ENCODE data around the gene PEX6.
A peak's percentile ranks its signal among the peaks of the same experiment; 100 is the strongest.

Gene PEX6

DNA sequence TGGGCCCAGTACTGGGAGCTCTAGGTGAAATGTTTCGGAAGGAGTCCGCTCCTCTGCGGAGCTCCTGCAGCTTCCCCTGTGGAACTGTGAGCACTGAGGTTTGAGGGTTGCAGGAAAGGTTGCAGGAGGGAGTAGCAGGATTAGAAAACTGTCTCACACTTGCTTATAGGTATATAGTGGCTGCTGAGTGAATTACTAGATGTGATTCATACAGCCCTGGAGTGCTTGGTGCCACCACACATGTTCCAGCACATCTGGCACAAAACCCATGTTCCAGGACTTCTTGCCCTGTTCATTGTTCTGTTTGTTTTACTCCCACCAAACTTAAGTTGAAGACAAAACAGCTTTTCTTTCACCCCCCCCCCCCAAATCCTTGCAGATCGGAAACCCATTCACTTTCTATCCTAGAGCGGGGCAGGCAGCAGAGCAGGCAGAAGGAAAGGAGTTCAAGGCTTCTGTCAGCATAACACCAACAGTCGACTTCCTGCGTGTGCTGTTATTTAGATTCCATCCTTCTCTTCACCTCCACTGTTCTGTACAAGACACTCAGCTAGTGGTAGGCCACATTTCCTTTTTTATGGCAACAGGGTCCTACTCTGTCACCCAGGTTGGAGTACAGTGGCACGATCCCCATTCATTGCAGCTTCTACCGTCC is 669 bp upstream of the PEX6 start:
- H3K4me1 ChIP-seq (ENCODE audit: control insufficient read depth in 1 of 2, insufficient read depth in 2 of 2, low read length in 2 of 2): peaks cover 19 to 24% of the 10 kb centered on the region in 2 donors
- H3K36me3 ChIP-seq (ENCODE audit: control insufficient read depth in 1 of 2, insufficient read depth in 2 of 2, low read length in 2 of 2): no peaks in the 10 kb centered on the region
- peak overlapping the region; percentile 74 for H3K27ac ChIP-seq (ENCODE audit: low read depth, low read length)
- peak overlapping the region; percentile 45 to 70 for H3K9ac ChIP-seq (ENCODE audit: low read depth in 1 of 2, low read length in 2 of 2)
- H3K27me3 ChIP-seq (ENCODE audit: control insufficient read depth in 1 of 2, insufficient read depth in 2 of 2, low read length in 2 of 2): no peaks in the 10 kb centered on the region
- peak overlapping the region; percentile 68 to 72 for H3K4me3 ChIP-seq (ENCODE audit: low read depth in 1 of 2, low read length in 2 of 2)
- H3K9me3 ChIP-seq (ENCODE audit: control insufficient read depth in 1 of 2, low read length in 2 of 2): no peaks in the 10 kb centered on the region

DNA sequence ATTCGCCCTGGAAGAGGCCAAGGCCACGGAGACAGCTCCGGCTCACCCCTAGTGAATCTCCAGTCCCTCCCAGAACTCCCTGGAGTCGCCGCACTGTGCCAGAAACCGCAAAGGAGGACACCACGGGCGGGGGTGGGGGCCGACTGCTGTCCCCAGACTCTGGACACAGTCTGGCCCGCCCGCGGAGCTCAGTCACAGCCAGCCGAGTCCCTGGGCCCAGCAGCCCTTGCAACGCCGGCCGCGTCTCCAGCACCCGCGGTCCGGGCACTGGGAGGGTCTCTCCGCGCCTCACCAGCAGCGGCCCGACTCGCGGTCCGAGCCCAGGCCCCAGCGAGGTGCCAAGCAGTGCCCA is 518 bp downstream of the PEX6 start:
- Histone ChIP-seq H3K9me3 (ENCODE audit: control insufficient read depth in 1 of 2, low read length in 2 of 2) (no peaks in the 10 kb centered on the region), H3K27me3 (ENCODE audit: control insufficient read depth in 1 of 2, insufficient read depth in 2 of 2, low read length in 2 of 2) (no peaks in the 10 kb centered on the region), H3K4me3 (ENCODE audit: low read depth in 1 of 2, low read length in 2 of 2) (peak overlapping the region; percentile 68 to 72), H3K4me1 (ENCODE audit: control insufficient read depth in 1 of 2, insufficient read depth in 2 of 2, low read length in 2 of 2) (peaks cover 18 to 19% of the 10 kb centered on the region in 2 donors), H3K9ac (ENCODE audit: low read depth in 1 of 2, low read length in 2 of 2) (peak overlapping the region; percentile 45 to 70), H3K27ac (ENCODE audit: low read depth, low read length) (peak overlapping the region; percentile 74), H3K36me3 (ENCODE audit: control insufficient read depth in 1 of 2, insufficient read depth in 2 of 2, low read length in 2 of 2) (peaks cover 0 to 7% of the 10 kb centered on the region in 2 donors)

- Histone ChIP-seq H3K36me3 (ENCODE audit: control insufficient read depth in 1 of 2, insufficient read depth in 2 of 2, low read length in 2 of 2) (peaks cover 0 to 9% of the 10 kb centered on the region in 2 donors), H3K9me3 (ENCODE audit: control insufficient read depth in 1 of 2, low read length in 2 of 2) (no peaks in the 10 kb centered on the region)
These were observed 4.0 kb downstream of the PEX6 start for GRCh38 chr6:42974919-42975505.

DNA sequence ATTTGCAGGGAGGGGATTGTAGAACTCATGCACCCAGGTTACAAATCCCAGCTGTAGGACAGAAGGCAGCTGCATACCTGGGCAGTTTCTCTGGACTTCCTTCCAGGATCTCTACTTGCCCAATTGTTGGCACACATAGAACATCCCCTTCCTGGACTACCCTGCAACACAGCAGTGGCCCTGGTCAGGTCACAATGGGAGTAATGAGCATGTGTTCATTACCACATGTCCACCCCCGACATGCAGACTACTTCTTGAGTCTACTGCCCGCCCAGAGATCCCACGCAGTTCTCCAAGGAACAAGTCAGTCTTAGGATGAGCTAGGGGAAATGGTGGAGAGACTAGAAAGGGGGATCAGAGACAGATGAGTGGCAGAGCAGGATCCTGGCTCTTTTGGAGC is 5.1 kb downstream of the PEX6 start:
- Histone ChIP-seq H3K9ac (ENCODE audit: low read depth in 1 of 2, low read length in 2 of 2) (no peak overlapping the region), H3K4me3 (ENCODE audit: low read depth in 1 of 2, low read length in 2 of 2) (no peak overlapping the region), H3K4me1 (ENCODE audit: control insufficient read depth in 1 of 2, insufficient read depth in 2 of 2, low read length in 2 of 2) (peaks cover 10 to 11% of the 10 kb centered on the region in 2 donors), H3K27ac (ENCODE audit: low read depth, low read length) (no peak overlapping the region), H3K36me3 (ENCODE audit: control insufficient read depth in 1 of 2, insufficient read depth in 2 of 2, low read length in 2 of 2) (peaks cover 0 to 20% of the 10 kb centered on the region in 2 donors), H3K9me3 (ENCODE audit: control insufficient read depth in 1 of 2, low read length in 2 of 2) (no peaks in the 10 kb centered on the region), H3K27me3 (ENCODE audit: control insufficient read depth in 1 of 2, insufficient read depth in 2 of 2, low read length in 2 of 2) (no peaks in the 10 kb centered on the region)

More at GRCh38 chr6:42974919-42975505, 4.0 kb downstream of the PEX6 start:
- Histone ChIP-seq H3K9ac (ENCODE audit: low read depth in 1 of 2, low read length in 2 of 2) (no peak overlapping the region), H3K4me3 (ENCODE audit: low read depth in 1 of 2, low read length in 2 of 2) (no peak overlapping the region), H3K4me1 (ENCODE audit: control insufficient read depth in 1 of 2, insufficient read depth in 2 of 2, low read length in 2 of 2) (peaks cover 17 to 18% of the 10 kb centered on the region in 2 donors), H3K27ac (ENCODE audit: low read depth, low read length) (no peak overlapping the region), H3K27me3 (ENCODE audit: control insufficient read depth in 1 of 2, insufficient read depth in 2 of 2, low read length in 2 of 2) (no peaks in the 10 kb centered on the region)

DNA sequence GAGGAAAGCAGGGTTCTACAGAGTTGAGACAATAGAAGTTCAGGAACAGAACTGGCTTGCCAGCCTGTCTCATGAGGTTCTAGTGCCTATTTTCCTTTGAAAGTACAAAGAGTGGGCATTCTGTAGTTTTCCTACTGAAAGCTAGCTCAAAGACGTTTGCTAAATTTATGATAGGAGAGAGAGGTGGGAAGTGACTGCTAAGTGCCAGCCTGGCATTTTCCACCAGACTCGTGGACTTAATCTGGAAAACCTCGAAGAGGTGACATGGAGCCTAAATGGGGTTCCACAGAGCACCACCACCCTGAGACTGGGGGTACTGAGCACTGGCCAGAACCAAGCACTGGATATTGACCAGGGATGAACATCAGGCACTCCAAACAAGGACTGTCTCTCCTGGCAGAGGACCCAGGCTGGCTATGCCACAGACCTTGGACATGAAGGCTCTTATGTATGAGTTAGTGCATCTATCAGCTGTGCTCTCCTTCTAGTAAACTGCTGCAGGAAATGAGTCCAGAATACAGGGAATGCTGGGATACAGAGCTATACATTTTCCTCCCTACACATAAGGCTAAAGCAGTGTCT is 7.1 kb downstream of the PEX6 start:
- Histone ChIP-seq H3K36me3 (ENCODE audit: control insufficient read depth in 1 of 2, insufficient read depth in 2 of 2, low read length in 2 of 2) (peaks cover 4 to 36% of the 10 kb centered on the region in 2 donors), H3K9me3 (ENCODE audit: control insufficient read depth in 1 of 2, low read length in 2 of 2) (no peaks in the 10 kb centered on the region)

GRCh38 chr6:42970871-42971612 is 7.9 kb downstream of the PEX6 start:
- Histone ChIP-seq H3K27ac (ENCODE audit: low read depth, low read length) (no peak overlapping the region), H3K4me1 (ENCODE audit: control insufficient read depth in 1 of 2, insufficient read depth in 2 of 2, low read length in 2 of 2) (no peaks in the 10 kb centered on the region), H3K9ac (ENCODE audit: low read depth in 1 of 2, low read length in 2 of 2) (no peak overlapping the region), H3K27me3 (ENCODE audit: control insufficient read depth in 1 of 2, insufficient read depth in 2 of 2, low read length in 2 of 2) (no peaks in the 10 kb centered on the region), H3K9me3 (ENCODE audit: control insufficient read depth in 1 of 2, low read length in 2 of 2) (no peaks in the 10 kb centered on the region), H3K4me3 (ENCODE audit: low read depth in 1 of 2, low read length in 2 of 2) (no peak overlapping the region), H3K36me3 (ENCODE audit: control insufficient read depth in 1 of 2, insufficient read depth in 2 of 2, low read length in 2 of 2) (peaks cover 8 to 44% of the 10 kb centered on the region in 2 donors)

More for the DNA sequence above, 7.1 kb downstream of the PEX6 start:
- peaks cover 0 to 2% of the 10 kb centered on the region in 2 donors for H3K4me1 ChIP-seq (ENCODE audit: control insufficient read depth in 1 of 2, insufficient read depth in 2 of 2, low read length in 2 of 2)
- H3K4me3 ChIP-seq (ENCODE audit: low read depth in 1 of 2, low read length in 2 of 2): no peak overlapping the region
- H3K27me3 ChIP-seq (ENCODE audit: control insufficient read depth in 1 of 2, insufficient read depth in 2 of 2, low read length in 2 of 2): no peaks in the 10 kb centered on the region
- H3K9ac ChIP-seq (ENCODE audit: low read depth in 1 of 2, low read length in 2 of 2): no peak overlapping the region
- H3K27ac ChIP-seq (ENCODE audit: low read depth, low read length): no peak overlapping the region

GRCh38 chr6:42969934-42970333 is 9.0 kb downstream of the PEX6 start:
- Histone ChIP-seq H3K27ac (ENCODE audit: low read depth, low read length) (no peak overlapping the region), H3K36me3 (ENCODE audit: control insufficient read depth in 1 of 2, insufficient read depth in 2 of 2, low read length in 2 of 2) (peaks cover 9 to 50% of the 10 kb centered on the region in 2 donors), H3K9me3 (ENCODE audit: control insufficient read depth in 1 of 2, low read length in 2 of 2) (no peaks in the 10 kb centered on the region), H3K27me3 (ENCODE audit: control insufficient read depth in 1 of 2, insufficient read depth in 2 of 2, low read length in 2 of 2) (no peaks in the 10 kb centered on the region), H3K4me1 (ENCODE audit: control insufficient read depth in 1 of 2, insufficient read depth in 2 of 2, low read length in 2 of 2) (no peaks in the 10 kb centered on the region), H3K9ac (ENCODE audit: low read depth in 1 of 2, low read length in 2 of 2) (no peak overlapping the region), H3K4me3 (ENCODE audit: low read depth in 1 of 2, low read length in 2 of 2) (no peak overlapping the region)

- Histone ChIP-seq H3K4me1 (ENCODE audit: control insufficient read depth in 1 of 2, insufficient read depth in 2 of 2, low read length in 2 of 2) (no peaks in the 10 kb centered on the region), H3K27ac (ENCODE audit: low read depth, low read length) (no peak overlapping the region), H3K36me3 (ENCODE audit: control insufficient read depth in 1 of 2, insufficient read depth in 2 of 2, low read length in 2 of 2) (peaks cover 14 to 55% of the 10 kb centered on the region in 2 donors), H3K9me3 (ENCODE audit: control insufficient read depth in 1 of 2, low read length in 2 of 2) (no peaks in the 10 kb centered on the region), H3K9ac (ENCODE audit: low read depth in 1 of 2, low read length in 2 of 2) (no peak overlapping the region), H3K4me3 (ENCODE audit: low read depth in 1 of 2, low read length in 2 of 2) (no peak overlapping the region), H3K27me3 (ENCODE audit: control insufficient read depth in 1 of 2, insufficient read depth in 2 of 2, low read length in 2 of 2) (no peaks in the 10 kb centered on the region)
These were observed 9.6 kb downstream of the PEX6 start for GRCh38 chr6:42969431-42969830.

DNA sequence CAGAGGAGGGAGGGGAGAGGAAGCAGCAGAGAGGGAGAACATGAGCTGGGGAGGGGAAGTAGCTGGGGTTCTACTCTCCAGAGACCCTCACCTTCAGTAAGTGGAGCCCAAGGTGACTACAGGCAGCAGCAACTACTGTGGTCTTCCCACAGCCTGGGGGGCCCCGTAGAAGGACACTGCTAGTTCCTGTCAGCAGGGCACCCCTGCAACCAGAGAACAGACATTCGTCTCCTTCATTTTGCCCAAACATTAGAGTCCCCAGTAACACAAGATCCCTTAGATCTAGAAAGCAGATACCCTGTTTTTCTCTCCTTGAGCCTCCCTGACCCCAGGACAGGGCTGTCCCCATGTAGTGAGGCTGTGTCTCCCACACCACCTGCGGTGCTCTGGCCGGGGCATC is 10.2 kb downstream of the PEX6 start:
- Histone ChIP-seq H3K27me3 (ENCODE audit: control insufficient read depth in 1 of 2, insufficient read depth in 2 of 2, low read length in 2 of 2) (no peaks in the 10 kb centered on the region), H3K9ac (ENCODE audit: low read depth in 1 of 2, low read length in 2 of 2) (no peak overlapping the region), H3K9me3 (ENCODE audit: control insufficient read depth in 1 of 2, low read length in 2 of 2) (no peaks in the 10 kb centered on the region), H3K27ac (ENCODE audit: low read depth, low read length) (no peak overlapping the region), H3K36me3 (ENCODE audit: control insufficient read depth in 1 of 2, insufficient read depth in 2 of 2, low read length in 2 of 2) (peaks cover 18 to 57% of the 10 kb centered on the region in 2 donors), H3K4me3 (ENCODE audit: low read depth in 1 of 2, low read length in 2 of 2) (no peak overlapping the region), H3K4me1 (ENCODE audit: control insufficient read depth in 1 of 2, insufficient read depth in 2 of 2, low read length in 2 of 2) (no peaks in the 10 kb centered on the region)

Data from duodenal mucosa (tissue), 2 donors.